Activated CD8-positive, alpha-beta T cell treated with anti-CD3 and anti-CD28 coated beads for 36 hours (primary cell): Measurements from ENCODE around the gene ACOX2. TPM values are rescaled to one million over a fixed set of nuclear protein-coding genes. Genes with fewer than 3 reads are reported as not detected.

Experiments used
- ATAC-seq: fragments of 200-7000 bp; cut with Tn5 transposase; one replicate; pipeline ENCODE4 v1.10.0; 2021; ENCODE audit warnings: mild to moderate bottlenecking, moderate library complexity
- CTCF ChIA-PET: fragments of 350-600 bp; sonication (Branson Sonifier 250); formaldehyde crosslinking; loops from one replicate; lab custom pipeline; 2021; ENCODE audit warnings: antibody characterized with exemption; lab: Charles Lee
- POLR2A ChIA-PET: fragments of 350-600 bp; sonication (Branson Sonifier 250); formaldehyde crosslinking; loops from one replicate; lab custom pipeline; 2021; ENCODE audit warnings: antibody characterized with exemption; lab: Charles Lee
- DNase-seq: peaks from one replicate; pipeline ENCODE4 v3.0.0-alpha.2; 2020
- H3K27ac Mint-ChIP-seq: one replicate; pipeline ENCODE4 v1.8.0; 2021; ENCODE audit warnings: mild to moderate bottlenecking, mixed read lengths
- H3K27me3 Mint-ChIP-seq: one replicate; pipeline ENCODE4 v1.8.0; 2021; ENCODE audit warnings: mixed read lengths
- H3K36me3 Mint-ChIP-seq: one replicate; pipeline ENCODE4 v1.8.0; 2021; ENCODE audit warnings: low read depth, mixed read lengths
- H3K4me1 Mint-ChIP-seq: one replicate; pipeline ENCODE4 v1.8.0; 2021; ENCODE audit warnings: low read depth, mixed read lengths
- H3K4me3 Mint-ChIP-seq: one replicate; pipeline ENCODE4 v1.8.0; 2021; ENCODE audit warnings: mild to moderate bottlenecking, moderate library complexity, mixed read lengths
- H3K9me3 Mint-ChIP-seq: one replicate; pipeline ENCODE4 v1.8.0; 2021; ENCODE audit warnings: mixed read lengths
- intact Hi-C: fragments of 100-400 bp; cut with micrococcal nuclease; formaldehyde crosslinking; loops from one replicate; pipeline ENCODE4 v1.10.0; 2022
- total RNA-seq, 2 experiments: library from RNA; stranded (reverse); gene quantifications; one replicate each; pipeline ENCODE4 v1.2.3, GENCODE V29; 2021
- TF ChIP-seq, protein P1 (sequence below): fragments of 200-600 bp; IDR thresholded peaks from one replicate; pipeline ENCODE4 v1.8.0; 2022; ENCODE audit warnings: antibody characterized with exemption, mild to moderate bottlenecking

Gene ACOX2
- total RNA-seq, 2 experiments from 2014 or later = not detected

DNA sequence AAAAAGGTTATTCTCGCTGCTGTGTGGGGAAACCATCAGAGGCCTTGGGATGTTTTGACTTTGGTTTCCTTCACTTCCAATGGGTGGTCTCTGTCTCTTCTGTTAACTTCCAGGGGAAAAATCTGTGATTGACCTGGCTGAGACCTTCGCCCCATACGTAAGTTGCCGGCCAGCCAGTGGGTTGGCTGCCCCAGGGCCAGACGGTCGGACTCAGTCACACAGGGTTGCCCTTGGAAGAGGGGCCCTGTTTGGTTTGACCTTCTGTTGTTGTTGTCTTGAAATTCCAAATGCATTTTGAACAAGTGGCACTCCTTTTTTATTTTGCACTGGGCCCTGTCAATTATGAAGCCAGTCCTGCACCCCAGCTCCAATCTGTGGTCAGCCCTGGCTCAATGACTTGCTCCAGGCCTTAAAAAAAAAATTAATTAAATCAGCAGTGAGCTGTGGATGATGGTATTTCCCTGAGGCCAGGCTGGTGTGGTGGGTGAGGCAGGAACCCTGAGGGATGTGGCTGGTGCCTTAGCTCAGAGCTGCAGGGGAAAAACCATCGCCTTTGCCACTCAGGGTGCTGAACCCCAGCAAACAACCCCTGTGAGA is 35.7 kb upstream of the ACOX2 start:
- H3K27me3 Mint-ChIP-seq = peaks cover 1% of the 10 kb centered on the region
- CTCF ChIA-PET = interaction anchor here (9.5 kb wide), 1 partner anchor 59 kb away, joined by 161 read pairs; no protein-coding TSS in a partner anchor

DNA sequence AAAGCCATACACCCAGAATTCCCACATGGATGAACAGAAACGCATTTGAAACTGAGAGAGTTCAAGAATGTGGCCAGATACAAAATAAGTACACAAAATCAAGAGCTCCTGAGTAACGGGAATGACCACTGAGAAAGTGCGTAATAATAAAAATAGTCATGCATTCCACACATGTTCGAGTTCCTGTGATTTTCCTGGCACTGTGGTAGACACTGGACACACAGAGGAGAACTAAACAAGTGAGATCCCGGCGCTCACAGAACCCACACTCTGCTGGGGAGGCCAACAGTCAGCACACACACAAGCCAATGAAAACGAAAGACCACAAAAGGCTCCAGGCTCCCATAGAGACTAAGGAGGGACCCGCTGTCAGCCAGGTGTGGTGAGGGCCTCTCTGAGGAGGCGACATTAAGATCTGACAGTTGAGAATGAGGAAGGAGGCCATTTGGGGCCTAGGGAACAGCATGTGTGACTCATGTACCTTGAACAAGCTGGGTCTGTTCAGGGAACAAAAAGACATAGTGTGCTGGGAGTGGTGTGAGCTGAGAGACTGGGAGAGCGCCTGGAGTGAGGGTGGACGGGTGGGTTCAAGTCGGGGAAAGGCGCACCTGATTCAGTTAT is 35.1 kb upstream of the ACOX2 start:
- DNase-seq (no peak), ATAC-seq (no peak)
- intact Hi-C loops = no loop called here
- POLR2A ChIA-PET = no interaction called here
- peaks cover 1% of the 10 kb centered on the region for H3K27me3 Mint-ChIP-seq
- no peaks in the 10 kb centered on the region for H3K9me3 Mint-ChIP-seq
- no peaks in the 10 kb centered on the region for H3K36me3 Mint-ChIP-seq
- TF ChIP-seq, protein P1, sequence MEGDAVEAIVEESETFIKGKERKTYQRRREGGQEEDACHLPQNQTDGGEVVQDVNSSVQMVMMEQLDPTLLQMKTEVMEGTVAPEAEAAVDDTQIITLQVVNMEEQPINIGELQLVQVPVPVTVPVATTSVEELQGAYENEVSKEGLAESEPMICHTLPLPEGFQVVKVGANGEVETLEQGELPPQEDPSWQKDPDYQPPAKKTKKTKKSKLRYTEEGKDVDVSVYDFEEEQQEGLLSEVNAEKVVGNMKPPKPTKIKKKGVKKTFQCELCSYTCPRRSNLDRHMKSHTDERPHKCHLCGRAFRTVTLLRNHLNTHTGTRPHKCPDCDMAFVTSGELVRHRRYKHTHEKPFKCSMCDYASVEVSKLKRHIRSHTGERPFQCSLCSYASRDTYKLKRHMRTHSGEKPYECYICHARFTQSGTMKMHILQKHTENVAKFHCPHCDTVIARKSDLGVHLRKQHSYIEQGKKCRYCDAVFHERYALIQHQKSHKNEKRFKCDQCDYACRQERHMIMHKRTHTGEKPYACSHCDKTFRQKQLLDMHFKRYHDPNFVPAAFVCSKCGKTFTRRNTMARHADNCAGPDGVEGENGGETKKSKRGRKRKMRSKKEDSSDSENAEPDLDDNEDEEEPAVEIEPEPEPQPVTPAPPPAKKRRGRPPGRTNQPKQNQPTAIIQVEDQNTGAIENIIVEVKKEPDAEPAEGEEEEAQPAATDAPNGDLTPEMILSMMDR = no peak
- H3K4me3 Mint-ChIP-seq = no peak overlapping the region
- peaks cover 4% of the 10 kb centered on the region for H3K4me1 Mint-ChIP-seq
- H3K27ac Mint-ChIP-seq = no peak overlapping the region
- CTCF ChIA-PET = interaction anchor here (7.3 to 9.5 kb wide), 2 partner anchors 15 to 60 kb away, joined by 49 to 161 read pairs; no protein-coding TSS in a partner anchor

More for the DNA sequence above, 35.7 kb upstream of the ACOX2 start:
- Mint-ChIP-seq H3K4me3 (no peak overlapping the region), H3K4me1 (peaks cover 4% of the 10 kb centered on the region), H3K27ac (no peak overlapping the region), H3K9me3 (no peaks in the 10 kb centered on the region), H3K36me3 (no peaks in the 10 kb centered on the region)
- no peak for DNase-seq
- TF ChIP-seq, protein P1 = no peak
- no peak for ATAC-seq
- intact Hi-C loops = no loop called here
- POLR2A ChIA-PET = no interaction called here

DNA sequence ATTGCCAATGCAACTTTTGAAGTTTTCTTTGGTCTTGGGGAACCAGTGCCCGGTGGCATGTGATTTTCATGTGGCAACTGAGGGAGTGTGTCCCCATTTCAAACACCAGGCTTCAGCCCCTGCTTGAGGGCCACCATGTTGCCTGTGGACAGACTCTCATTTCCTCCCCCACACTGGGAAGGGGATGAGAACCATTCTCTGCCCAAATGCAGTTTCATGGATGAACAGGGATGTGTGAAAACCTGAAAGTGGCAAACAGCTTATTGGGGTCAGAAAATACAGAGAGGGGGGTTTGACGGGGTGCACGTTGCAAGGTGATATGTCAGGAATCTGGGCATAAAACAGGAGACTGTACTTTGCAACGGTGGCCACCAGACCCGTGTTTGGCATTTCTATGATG is 33.9 kb upstream of the ACOX2 start:
- no peak overlapping the region for H3K4me3 Mint-ChIP-seq
- intact Hi-C loops = no loop called here
- POLR2A ChIA-PET = interaction anchor here (0.9 kb wide), 1 partner anchor 138 kb away, joined by 3 read pairs; the partner anchor contains the start of gene PDHB
- TF ChIP-seq, protein P1 = no peak
- CTCF ChIA-PET = interaction anchor here (1.3 to 9.5 kb wide), 5 partner anchors 14 to 265 kb away, joined by 3 to 161 read pairs (median 23); partner anchors contain the start of genes HTD2, KCTD6 and RPP14
- H3K9me3 Mint-ChIP-seq = no peaks in the 10 kb centered on the region
- no peak for DNase-seq
- no peak overlapping the region for H3K27ac Mint-ChIP-seq
- no peak for ATAC-seq
- H3K27me3 Mint-ChIP-seq = peaks cover 1% of the 10 kb centered on the region
- H3K36me3 Mint-ChIP-seq = no peaks in the 10 kb centered on the region
- H3K4me1 Mint-ChIP-seq = peaks cover 4% of the 10 kb centered on the region

DNA sequence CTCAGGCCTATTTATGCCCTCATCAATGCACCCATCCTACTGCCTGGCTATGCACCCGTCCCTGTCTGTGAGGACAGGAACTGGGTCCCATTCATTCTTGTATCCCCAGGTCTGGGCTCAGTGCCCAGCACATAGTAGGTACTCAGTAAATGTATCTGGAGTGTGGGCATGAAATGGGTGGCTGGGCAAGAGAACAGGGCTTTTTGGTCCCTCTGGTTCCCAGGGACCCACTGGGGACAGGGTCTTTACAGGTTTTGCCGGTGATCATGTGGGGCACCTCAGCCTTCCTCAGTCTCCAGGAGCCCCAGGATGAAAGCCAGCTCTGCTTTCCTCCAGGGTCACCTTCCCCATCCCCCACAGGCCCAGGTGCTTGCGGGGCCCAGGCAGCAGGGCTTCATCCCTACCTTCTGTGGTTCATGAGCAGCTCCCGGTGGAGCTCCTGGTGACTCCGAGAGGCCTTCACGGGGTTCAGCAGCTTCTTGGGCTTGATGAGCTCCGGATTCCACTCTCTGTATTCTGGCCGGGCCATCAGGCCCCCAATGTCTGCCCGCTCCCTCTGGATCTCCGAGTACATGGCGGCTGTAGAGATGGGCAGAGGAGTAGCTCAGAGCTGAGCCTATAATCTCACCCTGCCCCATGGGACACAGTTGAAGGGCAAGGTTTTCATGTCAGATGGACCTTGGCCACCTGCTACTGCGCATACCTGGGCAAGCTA is 32.5 kb upstream of the ACOX2 start:
- ATAC-seq = no peak
- TF ChIP-seq, protein P1 = no peak
- DNase-seq = no peak
- H3K4me1 Mint-ChIP-seq = peaks cover 4% of the 10 kb centered on the region
- no peaks in the 10 kb centered on the region for H3K36me3 Mint-ChIP-seq
- POLR2A ChIA-PET = no interaction called here
- intact Hi-C loops = loop anchor here (2.0 kb wide), 1 partner anchor 61 kb away; no protein-coding TSS in a partner anchor
- CTCF ChIA-PET = interaction anchor here (0.5 to 9.5 kb wide), 23 partner anchors 9 to 492 kb away, joined by 3 to 161 read pairs (median 4); partner anchors contain the start of gene KCTD6
- no peak overlapping the region for H3K27ac Mint-ChIP-seq
- H3K9me3 Mint-ChIP-seq = no peaks in the 10 kb centered on the region
- peaks cover 1% of the 10 kb centered on the region for H3K27me3 Mint-ChIP-seq
- no peak overlapping the region for H3K4me3 Mint-ChIP-seq
